Measurements from ENCODE around the gene SPAG9. TPM values are rescaled to one million over a fixed set of nuclear protein-coding genes. Genes with fewer than 3 reads are reported as not detected.

SPAG9 gene
- total and polyA plus RNA-seq, 2 donors (not counting 1 experiment from before 2014, with no cell fraction given), result 8.6 to 64.1 TPM

- TF ChIP-seq EZH2 (IDR thresholded peaks at IDR 0.05; ENCODE audit: borderline replicate concordance, insufficient read depth, low read depth, low read length, poor library complexity, severe bottlenecking), result no peak
- TF ChIP-seq CTCF (IDR thresholded peaks at IDR 0.05), result no peak
- ATAC-seq (ENCODE audit: low read depth), result peak; percentile 72
- peak overlapping the region in 1 of 5 experiments; percentile 36 for H3K4me3 ChIP-seq (ENCODE audit: control extremely low read depth in 1 of 5, extremely low read depth in 1 of 5, insufficient read depth in 1 of 5, low read depth in 2 of 5, low read length in 4 of 5)
- H4K20me1 ChIP-seq (ENCODE audit: control insufficient read depth, insufficient read depth, low read length, poor library complexity, severe bottlenecking), result no peaks in the 10 kb centered on the region
- H3K9ac ChIP-seq (ENCODE audit: low read length), result peak overlapping the region; percentile 43
- H3K4me1 Mint-ChIP-seq, result peaks cover 10% of the 10 kb centered on the region
- peak overlapping the region; percentile 69 for H3K4me2 ChIP-seq (replicated peaks; ENCODE audit: low read depth, low read length, poor library complexity, severe bottlenecking)
- H3K79me2 ChIP-seq (ENCODE audit: control insufficient read depth, insufficient read depth, low read length), result no peaks in the 10 kb centered on the region
- H3K27ac Mint-ChIP-seq, result peak overlapping the region; percentile 27
- POLR2A ChIA-PET, result interaction anchor here (4.1 kb wide), 1 partner anchor 84 kb away, joined by 18 read pairs; the partner anchor contains the start of gene TOB1
- H3K9me3 ChIP-seq (ENCODE audit: control extremely low read depth in 1 of 3, control insufficient read depth in 2 of 3, insufficient read depth in 1 of 3, low read length in 2 of 3), result no peaks in the 10 kb centered on the region
- H3K4me3 Mint-ChIP-seq, result peak overlapping the region; percentile 70
- intact Hi-C loops (cut with micrococcal nuclease), result loop anchor here (1.0 to 2.0 kb wide), 3 partner anchors 85 to 133 kb away; no protein-coding TSS in a partner anchor
- H3K27ac ChIP-seq (ENCODE audit: low read length in 2 of 2), result no peak overlapping the region
- peak; percentile 62 for DNase-seq
- no peaks in the 10 kb centered on the region for H3K36me3 ChIP-seq (replicated peaks in 1 of 2; ENCODE audit: control extremely low read depth in 1 of 2, control insufficient read depth in 1 of 2, extremely low read depth in 1 of 2, insufficient read depth in 2 of 2, low read length in 1 of 2)
- peak overlapping the region; percentile 62 for H2AFZ ChIP-seq (ENCODE audit: insufficient read depth, low read depth, low read length, poor library complexity, severe bottlenecking)
- H3K27me3 Mint-ChIP-seq, result peaks cover 9% of the 10 kb centered on the region
- 24% methylated on average over 24 of the region's 26 CpGs for WGBS (ENCODE audit: insufficient coverage)
- CTCF ChIA-PET, result interaction anchor here (0.8 to 13.9 kb wide), 6 partner anchors 8 to 164 kb away, joined by 3 to 400 read pairs (median 4); partner anchors contain the start of gene TOB1
- peaks cover 10 to 13% of the 10 kb centered on the region in 2 donors for H3K4me1 ChIP-seq (ENCODE audit: control insufficient read depth in 2 of 2, insufficient read depth in 2 of 2, low read length in 2 of 2)
- H3K27me3 ChIP-seq (replicated peaks in 1 of 4; ENCODE audit: control extremely low read depth in 1 of 4, control insufficient read depth in 3 of 4, insufficient read depth in 4 of 4, low read length in 3 of 4), result peaks cover 0 to 7% (median 0%) of the 10 kb centered on the region in 4 experiments
- H3K9me3 Mint-ChIP-seq (ENCODE audit: insufficient read depth), result no peaks in the 10 kb centered on the region
Measured at GRCh38 chr17:50949989-50950877, 170.4 kb downstream of the SPAG9 start.

All from B cell (primary cell).